HEK293 (cell line): Measurements from ENCODE around the gene EXD3.

ENCODE experiments used
- YY1 ChIP-seq: fragments of 450-650 bp; formaldehyde crosslinking; IDR thresholded peaks from 2 replicates; pipeline ENCODE4 v1.5.1; 2018; ENCODE audit warnings: missing biosample characterization, missing genetic modification characterization
- ZNF404 ChIP-seq: fragments of 450-650 bp; formaldehyde crosslinking; IDR thresholded peaks from 2 replicates; pipeline ENCODE4 v1.5.1; 2017; ENCODE audit warnings: missing biosample characterization, missing genetic modification characterization
- ZNF433 ChIP-seq: fragments of 450-650 bp; formaldehyde crosslinking; IDR thresholded peaks from 2 replicates; pipeline ENCODE4 v1.5.1; 2016; ENCODE audit warnings: missing biosample characterization, missing genetic modification characterization, low read depth
- ZNF76 ChIP-seq: fragments of 450-650 bp; formaldehyde crosslinking; IDR thresholded peaks from 2 replicates; pipeline ENCODE4; 2016; ENCODE audit warnings: low read depth, missing biosample characterization, missing genetic modification characterization, borderline replicate concordance
- ZNF777 ChIP-seq: fragments of 450-650 bp; formaldehyde crosslinking; IDR thresholded peaks from 2 replicates; pipeline ENCODE4 v1.5.1; 2017; ENCODE audit warnings: missing biosample characterization, missing genetic modification characterization, borderline replicate concordance
- TF ChIP-seq, protein P1 (sequence below): fragments of 450-650 bp; formaldehyde crosslinking; IDR thresholded peaks from 2 replicates; pipeline ENCODE4 v1.5.1; 2016; ENCODE audit warnings: missing biosample characterization, missing genetic modification characterization
- TF ChIP-seq, protein P2 (sequence below): fragments of 450-650 bp; formaldehyde crosslinking; IDR thresholded peaks from 2 replicates; pipeline ENCODE4 v1.5.1; 2017; ENCODE audit warnings: missing biosample characterization, missing genetic modification characterization
- TF ChIP-seq, protein P3 (sequence below): fragments of 450-650 bp; formaldehyde crosslinking; optimal IDR thresholded peaks from 2 replicates; pipeline ENCODE3; 2016; ENCODE audit warnings: missing biosample characterization, mild to moderate bottlenecking, missing genetic modification characterization
- TF ChIP-seq, protein P4 (sequence below): fragments of 450-650 bp; formaldehyde crosslinking; IDR thresholded peaks from 2 replicates; pipeline ENCODE4 v1.5.1; 2016; ENCODE audit warnings: missing biosample characterization, missing genetic modification characterization

DNA sequence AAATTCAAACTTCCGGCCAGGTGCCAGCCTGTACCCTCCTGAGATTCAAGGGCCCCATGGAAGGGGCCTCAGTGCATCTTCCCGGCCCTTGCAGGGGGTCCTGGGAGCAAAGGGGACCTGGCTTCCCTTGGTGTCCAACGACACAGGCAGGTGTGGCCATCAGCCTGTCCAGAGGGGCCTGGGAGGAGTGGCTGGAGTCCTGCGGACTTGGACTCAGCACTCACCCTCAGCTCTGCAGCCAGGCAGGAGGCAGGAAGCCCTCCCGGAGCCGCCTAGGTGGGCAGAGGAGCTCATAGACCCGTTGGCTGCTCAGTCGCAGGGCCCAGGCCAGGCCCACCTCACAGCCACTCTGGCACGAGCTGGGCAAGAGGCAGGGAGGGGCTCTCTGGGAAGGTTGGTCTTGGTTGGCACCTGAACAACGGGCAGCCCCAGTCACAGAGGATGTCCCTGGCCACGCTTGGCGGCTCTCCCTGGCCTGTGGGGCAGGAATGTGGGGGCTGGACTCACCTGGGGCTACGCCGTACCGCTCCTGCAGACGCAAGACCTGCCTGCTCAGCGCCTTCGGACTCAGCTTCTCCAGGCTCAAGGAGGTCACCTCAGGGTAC, 67.1 kb downstream of the EXD3 start:
- TF ChIP-seq, protein P1, sequence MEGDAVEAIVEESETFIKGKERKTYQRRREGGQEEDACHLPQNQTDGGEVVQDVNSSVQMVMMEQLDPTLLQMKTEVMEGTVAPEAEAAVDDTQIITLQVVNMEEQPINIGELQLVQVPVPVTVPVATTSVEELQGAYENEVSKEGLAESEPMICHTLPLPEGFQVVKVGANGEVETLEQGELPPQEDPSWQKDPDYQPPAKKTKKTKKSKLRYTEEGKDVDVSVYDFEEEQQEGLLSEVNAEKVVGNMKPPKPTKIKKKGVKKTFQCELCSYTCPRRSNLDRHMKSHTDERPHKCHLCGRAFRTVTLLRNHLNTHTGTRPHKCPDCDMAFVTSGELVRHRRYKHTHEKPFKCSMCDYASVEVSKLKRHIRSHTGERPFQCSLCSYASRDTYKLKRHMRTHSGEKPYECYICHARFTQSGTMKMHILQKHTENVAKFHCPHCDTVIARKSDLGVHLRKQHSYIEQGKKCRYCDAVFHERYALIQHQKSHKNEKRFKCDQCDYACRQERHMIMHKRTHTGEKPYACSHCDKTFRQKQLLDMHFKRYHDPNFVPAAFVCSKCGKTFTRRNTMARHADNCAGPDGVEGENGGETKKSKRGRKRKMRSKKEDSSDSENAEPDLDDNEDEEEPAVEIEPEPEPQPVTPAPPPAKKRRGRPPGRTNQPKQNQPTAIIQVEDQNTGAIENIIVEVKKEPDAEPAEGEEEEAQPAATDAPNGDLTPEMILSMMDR (tag by site-specific recombination), result no peak
- TF ChIP-seq ZNF404, result no peak
- TF ChIP-seq, protein P2, sequence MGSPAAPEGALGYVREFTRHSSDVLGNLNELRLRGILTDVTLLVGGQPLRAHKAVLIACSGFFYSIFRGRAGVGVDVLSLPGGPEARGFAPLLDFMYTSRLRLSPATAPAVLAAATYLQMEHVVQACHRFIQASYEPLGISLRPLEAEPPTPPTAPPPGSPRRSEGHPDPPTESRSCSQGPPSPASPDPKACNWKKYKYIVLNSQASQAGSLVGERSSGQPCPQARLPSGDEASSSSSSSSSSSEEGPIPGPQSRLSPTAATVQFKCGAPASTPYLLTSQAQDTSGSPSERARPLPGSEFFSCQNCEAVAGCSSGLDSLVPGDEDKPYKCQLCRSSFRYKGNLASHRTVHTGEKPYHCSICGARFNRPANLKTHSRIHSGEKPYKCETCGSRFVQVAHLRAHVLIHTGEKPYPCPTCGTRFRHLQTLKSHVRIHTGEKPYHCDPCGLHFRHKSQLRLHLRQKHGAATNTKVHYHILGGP (tag by site-specific recombination), result no peak
- TF ChIP-seq, protein P3, sequence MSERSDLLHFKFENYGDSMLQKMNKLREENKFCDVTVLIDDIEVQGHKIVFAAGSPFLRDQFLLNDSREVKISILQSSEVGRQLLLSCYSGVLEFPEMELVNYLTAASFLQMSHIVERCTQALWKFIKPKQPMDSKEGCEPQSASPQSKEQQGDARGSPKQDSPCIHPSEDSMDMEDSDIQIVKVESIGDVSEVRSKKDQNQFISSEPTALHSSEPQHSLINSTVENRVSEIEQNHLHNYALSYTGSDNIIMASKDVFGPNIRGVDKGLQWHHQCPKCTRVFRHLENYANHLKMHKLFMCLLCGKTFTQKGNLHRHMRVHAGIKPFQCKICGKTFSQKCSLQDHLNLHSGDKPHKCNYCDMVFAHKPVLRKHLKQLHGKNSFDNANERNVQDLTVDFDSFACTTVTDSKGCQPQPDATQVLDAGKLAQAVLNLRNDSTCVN, result no peak
- TF ChIP-seq, protein P4, sequence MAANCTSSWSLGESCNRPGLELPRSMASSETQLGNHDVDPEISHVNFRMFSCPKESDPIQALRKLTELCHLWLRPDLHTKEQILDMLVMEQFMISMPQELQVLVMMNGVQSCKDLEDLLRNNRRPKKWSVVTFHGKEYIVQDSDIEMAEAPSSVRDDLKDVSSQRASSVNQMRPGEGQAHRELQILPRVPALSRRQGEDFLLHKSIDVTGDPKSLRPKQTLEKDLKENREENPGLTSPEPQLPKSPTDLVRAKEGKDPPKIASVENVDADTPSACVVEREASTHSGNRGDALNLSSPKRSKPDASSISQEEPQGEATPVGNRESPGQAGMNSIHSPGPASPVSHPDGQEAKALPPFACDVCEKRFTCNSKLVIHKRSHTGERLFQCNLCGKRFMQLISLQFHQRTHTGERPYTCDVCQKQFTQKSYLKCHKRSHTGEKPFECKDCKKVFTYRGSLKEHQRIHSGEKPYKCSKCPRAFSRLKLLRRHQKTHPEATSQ (tag by site-specific recombination), result no peak
- TF ChIP-seq ZNF76 (tag by site-specific recombination), result no peak
- TF ChIP-seq ZNF433 (tag by site-specific recombination), result no peak
- TF ChIP-seq YY1, result no peak
- TF ChIP-seq ZNF777 (tag by site-specific recombination), result no peak
